ENCODE data around the gene MALAT1. TPM values are rescaled to one million over a fixed set of nuclear protein-coding genes. Genes with fewer than 3 reads are reported as not detected.

Gene MALAT1
- total and polyA plus RNA-seq, 2 of the 8 experiments (the other 6 are each of a cell fraction or from before 2014, with no cell fraction given), result 115 to 984 TPM

DNA sequence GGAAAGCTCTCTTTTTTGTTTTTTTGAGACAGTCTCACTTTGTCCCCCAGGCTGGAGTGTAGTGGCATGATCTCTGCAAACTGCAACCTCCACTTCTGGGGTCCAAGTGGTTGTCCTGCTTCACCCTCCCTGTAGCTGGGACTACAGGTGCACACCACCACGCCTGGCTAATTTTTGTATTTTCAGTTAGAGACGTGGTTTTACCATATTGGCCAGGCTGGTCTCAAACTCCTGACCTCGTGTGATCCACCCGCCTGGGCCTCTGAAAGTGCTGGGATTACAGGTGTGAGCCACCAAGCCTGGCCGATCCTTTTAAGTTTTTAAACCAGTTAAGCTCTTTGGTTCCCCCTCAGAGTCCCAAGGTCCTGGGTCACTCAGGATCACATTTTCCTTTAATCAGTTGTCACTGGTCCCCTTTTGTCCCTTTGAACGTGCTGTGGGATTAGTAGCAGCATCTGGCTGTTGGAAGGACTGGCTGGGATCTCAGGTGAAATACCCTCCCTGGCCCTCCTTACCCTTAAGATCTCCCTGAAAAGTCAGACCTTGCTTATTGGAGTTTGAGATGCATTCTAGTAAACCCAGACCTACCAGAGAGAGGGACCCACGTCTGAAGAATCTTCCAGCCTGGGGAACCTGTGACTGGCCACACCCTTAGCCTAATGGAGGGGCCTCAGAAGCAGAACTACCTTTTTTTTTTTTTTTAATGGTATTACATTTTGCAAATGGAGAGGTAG, 8.1 kb downstream of the MALAT1 start (continued):
- TF ChIP-seq, protein P1, sequence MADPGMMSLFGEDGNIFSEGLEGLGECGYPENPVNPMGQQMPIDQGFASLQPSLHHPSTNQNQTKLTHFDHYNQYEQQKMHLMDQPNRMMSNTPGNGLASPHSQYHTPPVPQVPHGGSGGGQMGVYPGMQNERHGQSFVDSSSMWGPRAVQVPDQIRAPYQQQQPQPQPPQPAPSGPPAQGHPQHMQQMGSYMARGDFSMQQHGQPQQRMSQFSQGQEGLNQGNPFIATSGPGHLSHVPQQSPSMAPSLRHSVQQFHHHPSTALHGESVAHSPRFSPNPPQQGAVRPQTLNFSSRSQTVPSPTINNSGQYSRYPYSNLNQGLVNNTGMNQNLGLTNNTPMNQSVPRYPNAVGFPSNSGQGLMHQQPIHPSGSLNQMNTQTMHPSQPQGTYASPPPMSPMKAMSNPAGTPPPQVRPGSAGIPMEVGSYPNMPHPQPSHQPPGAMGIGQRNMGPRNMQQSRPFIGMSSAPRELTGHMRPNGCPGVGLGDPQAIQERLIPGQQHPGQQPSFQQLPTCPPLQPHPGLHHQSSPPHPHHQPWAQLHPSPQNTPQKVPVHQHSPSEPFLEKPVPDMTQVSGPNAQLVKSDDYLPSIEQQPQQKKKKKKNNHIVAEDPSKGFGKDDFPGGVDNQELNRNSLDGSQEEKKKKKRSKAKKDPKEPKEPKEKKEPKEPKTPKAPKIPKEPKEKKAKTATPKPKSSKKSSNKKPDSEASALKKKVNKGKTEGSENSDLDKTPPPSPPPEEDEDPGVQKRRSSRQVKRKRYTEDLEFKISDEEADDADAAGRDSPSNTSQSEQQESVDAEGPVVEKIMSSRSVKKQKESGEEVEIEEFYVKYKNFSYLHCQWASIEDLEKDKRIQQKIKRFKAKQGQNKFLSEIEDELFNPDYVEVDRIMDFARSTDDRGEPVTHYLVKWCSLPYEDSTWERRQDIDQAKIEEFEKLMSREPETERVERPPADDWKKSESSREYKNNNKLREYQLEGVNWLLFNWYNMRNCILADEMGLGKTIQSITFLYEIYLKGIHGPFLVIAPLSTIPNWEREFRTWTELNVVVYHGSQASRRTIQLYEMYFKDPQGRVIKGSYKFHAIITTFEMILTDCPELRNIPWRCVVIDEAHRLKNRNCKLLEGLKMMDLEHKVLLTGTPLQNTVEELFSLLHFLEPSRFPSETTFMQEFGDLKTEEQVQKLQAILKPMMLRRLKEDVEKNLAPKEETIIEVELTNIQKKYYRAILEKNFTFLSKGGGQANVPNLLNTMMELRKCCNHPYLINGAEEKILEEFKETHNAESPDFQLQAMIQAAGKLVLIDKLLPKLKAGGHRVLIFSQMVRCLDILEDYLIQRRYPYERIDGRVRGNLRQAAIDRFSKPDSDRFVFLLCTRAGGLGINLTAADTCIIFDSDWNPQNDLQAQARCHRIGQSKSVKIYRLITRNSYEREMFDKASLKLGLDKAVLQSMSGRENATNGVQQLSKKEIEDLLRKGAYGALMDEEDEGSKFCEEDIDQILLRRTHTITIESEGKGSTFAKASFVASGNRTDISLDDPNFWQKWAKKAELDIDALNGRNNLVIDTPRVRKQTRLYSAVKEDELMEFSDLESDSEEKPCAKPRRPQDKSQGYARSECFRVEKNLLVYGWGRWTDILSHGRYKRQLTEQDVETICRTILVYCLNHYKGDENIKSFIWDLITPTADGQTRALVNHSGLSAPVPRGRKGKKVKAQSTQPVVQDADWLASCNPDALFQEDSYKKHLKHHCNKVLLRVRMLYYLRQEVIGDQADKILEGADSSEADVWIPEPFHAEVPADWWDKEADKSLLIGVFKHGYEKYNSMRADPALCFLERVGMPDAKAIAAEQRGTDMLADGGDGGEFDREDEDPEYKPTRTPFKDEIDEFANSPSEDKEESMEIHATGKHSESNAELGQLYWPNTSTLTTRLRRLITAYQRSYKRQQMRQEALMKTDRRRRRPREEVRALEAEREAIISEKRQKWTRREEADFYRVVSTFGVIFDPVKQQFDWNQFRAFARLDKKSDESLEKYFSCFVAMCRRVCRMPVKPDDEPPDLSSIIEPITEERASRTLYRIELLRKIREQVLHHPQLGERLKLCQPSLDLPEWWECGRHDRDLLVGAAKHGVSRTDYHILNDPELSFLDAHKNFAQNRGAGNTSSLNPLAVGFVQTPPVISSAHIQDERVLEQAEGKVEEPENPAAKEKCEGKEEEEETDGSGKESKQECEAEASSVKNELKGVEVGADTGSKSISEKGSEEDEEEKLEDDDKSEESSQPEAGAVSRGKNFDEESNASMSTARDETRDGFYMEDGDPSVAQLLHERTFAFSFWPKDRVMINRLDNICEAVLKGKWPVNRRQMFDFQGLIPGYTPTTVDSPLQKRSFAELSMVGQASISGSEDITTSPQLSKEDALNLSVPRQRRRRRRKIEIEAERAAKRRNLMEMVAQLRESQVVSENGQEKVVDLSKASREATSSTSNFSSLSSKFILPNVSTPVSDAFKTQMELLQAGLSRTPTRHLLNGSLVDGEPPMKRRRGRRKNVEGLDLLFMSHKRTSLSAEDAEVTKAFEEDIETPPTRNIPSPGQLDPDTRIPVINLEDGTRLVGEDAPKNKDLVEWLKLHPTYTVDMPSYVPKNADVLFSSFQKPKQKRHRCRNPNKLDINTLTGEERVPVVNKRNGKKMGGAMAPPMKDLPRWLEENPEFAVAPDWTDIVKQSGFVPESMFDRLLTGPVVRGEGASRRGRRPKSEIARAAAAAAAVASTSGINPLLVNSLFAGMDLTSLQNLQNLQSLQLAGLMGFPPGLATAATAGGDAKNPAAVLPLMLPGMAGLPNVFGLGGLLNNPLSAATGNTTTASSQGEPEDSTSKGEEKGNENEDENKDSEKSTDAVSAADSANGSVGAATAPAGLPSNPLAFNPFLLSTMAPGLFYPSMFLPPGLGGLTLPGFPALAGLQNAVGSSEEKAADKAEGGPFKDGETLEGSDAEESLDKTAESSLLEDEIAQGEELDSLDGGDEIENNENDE (IDR thresholded peaks at IDR 0.05; ENCODE audit: insufficient replicate concordance, low read length), result peak; percentile 60
- TF ChIP-seq SIRT6 (IDR thresholded peaks at IDR 0.05; ENCODE audit: low read length) (peak; percentile 89), MAX (IDR thresholded peaks at IDR 0.05) (0 out of 2 replicates have a peak, but pooled peaks have one; percentile 17), MAFK (IDR thresholded peaks at IDR 0.05; ENCODE audit: low read depth, low read length) (no peak), KDM1A (IDR thresholded peaks at IDR 0.05; ENCODE audit: borderline replicate concordance, low read length) (no peak), POLR2AphosphoS5 (IDR thresholded peaks at IDR 0.05; ENCODE audit: low read depth, low read length) (peak; percentile 99), JUN (IDR thresholded peaks at IDR 0.05; ENCODE audit: low read depth, low read length) (no peak)
